ENCODE measurements around the gene TSG101. TPM values are rescaled to one million over a fixed set of nuclear protein-coding genes. Genes with fewer than 3 reads are reported as not detected.

The TSG101 gene
- total RNA-seq, 1 donor from 2014 or later = 45.7 TPM

DNA sequence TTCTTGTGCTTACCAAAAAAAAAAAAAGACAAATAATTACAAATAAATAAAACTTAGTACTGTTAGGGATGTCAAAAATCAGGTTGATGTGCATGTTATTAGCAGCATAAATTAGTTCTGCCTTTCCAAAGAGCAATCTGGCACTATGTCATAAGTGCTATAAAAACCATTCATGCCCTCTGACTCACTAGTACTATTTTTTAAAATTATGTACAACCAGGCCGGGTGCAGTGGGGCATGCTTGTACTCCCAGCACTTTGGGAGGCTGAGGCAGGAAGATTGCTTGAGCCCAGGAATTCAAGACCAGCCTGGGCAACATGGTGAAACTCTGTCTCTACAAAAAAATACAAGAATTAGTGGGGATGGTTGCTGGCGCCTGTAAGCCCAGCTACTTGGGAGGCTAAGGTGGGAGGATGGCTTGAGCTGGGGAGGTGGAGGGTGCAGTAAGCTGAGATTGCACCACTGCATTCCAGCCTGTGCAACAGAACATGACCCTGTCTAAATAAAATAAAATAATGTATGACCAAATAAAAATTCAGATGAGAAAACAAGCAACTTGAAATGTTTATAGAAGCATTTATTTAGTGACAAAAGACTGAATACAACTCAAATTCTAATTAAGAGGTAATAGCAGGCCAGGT lies 36.5 kb upstream of the TSG101 start:
- Mint-ChIP-seq H3K27me3 (ENCODE audit: low read depth) (no peaks in the 10 kb centered on the region), H3K4me1 (no peaks in the 10 kb centered on the region), H3K27ac (no peak overlapping the region), H3K4me3 (no peak overlapping the region), H3K9me3 (no peaks in the 10 kb centered on the region), H3K36me3 (peaks cover 2% of the 10 kb centered on the region)
- DNase-seq (ENCODE audit: low spot score in 2 of 2, unreplicated experiment in 2 of 2) = no peak
- TF ChIP-seq, protein P1, sequence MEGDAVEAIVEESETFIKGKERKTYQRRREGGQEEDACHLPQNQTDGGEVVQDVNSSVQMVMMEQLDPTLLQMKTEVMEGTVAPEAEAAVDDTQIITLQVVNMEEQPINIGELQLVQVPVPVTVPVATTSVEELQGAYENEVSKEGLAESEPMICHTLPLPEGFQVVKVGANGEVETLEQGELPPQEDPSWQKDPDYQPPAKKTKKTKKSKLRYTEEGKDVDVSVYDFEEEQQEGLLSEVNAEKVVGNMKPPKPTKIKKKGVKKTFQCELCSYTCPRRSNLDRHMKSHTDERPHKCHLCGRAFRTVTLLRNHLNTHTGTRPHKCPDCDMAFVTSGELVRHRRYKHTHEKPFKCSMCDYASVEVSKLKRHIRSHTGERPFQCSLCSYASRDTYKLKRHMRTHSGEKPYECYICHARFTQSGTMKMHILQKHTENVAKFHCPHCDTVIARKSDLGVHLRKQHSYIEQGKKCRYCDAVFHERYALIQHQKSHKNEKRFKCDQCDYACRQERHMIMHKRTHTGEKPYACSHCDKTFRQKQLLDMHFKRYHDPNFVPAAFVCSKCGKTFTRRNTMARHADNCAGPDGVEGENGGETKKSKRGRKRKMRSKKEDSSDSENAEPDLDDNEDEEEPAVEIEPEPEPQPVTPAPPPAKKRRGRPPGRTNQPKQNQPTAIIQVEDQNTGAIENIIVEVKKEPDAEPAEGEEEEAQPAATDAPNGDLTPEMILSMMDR (IDR thresholded peaks at IDR 0.05; ENCODE audit: unreplicated experiment) = no peak

DNA sequence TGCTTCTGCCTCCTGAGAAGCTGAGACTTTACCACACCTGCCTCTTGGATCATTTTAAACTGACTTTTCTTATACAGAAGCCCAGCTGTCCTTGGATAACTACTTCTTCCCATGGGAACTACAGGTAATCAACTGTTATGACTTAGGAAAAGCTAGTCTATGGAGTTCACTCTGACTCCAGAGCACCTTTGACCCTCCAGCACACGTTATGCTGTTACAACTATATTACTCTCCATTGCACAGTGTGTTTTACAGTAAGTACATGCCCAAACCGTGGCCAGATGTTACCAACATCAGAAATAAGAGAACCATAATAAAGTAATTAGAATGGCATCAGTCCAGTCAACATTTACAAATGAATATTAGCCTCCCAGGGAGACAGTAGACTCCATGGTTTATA lies 21.3 kb upstream of the TSG101 start:
- H3K9me3 Mint-ChIP-seq = no peaks in the 10 kb centered on the region
- TF ChIP-seq, protein P1 (IDR thresholded peaks at IDR 0.05; ENCODE audit: unreplicated experiment) = no peak
- DNase-seq (ENCODE audit: low spot score in 2 of 2, unreplicated experiment in 2 of 2) = no peak
- peaks cover 14% of the 10 kb centered on the region for H3K36me3 Mint-ChIP-seq
- no peaks in the 10 kb centered on the region for H3K27me3 Mint-ChIP-seq (ENCODE audit: low read depth)
- H3K4me3 Mint-ChIP-seq = no peak overlapping the region
- no peaks in the 10 kb centered on the region for H3K4me1 Mint-ChIP-seq
- H3K27ac Mint-ChIP-seq = no peak overlapping the region

DNA sequence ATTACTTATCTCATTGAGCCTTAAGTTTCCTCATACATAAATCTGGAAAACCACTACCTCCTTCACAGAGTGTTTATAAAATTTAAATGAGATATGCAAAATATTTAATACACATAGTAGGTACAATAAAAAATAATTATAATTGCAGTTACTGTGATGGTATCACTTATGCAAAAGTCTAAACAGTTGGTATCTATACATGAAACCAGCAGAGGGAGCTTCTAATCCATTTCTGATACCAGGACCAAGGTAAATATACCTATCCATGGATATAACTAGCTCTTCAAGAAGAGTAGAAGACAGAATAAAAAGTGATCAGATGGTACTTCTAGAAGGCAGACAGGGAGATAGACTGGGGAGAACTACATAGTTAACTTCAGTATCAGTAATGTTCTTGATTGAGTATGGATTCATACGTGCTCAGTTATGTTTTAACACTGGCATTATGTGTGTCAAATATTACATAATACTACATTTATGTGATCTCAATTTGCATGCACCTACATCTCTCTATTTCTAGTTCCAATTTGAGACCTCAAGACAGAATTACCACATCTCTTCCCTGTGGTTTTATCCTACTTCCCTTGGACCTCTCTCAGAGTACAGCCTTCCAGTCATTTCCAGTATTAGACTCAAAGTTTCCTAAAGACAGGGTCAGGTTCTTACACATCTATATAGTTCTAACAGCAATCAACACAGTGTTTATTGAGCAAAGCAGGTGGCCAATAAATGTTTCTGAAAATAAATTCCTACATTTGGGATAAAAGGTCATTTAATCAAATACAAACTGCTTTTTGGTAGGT lies 13.7 kb upstream of the TSG101 start:
- Mint-ChIP-seq H3K9me3 (no peaks in the 10 kb centered on the region), H3K36me3 (peaks cover 10% of the 10 kb centered on the region)
- no peak for DNase-seq (ENCODE audit: low spot score in 2 of 2, unreplicated experiment in 2 of 2)

DNA sequence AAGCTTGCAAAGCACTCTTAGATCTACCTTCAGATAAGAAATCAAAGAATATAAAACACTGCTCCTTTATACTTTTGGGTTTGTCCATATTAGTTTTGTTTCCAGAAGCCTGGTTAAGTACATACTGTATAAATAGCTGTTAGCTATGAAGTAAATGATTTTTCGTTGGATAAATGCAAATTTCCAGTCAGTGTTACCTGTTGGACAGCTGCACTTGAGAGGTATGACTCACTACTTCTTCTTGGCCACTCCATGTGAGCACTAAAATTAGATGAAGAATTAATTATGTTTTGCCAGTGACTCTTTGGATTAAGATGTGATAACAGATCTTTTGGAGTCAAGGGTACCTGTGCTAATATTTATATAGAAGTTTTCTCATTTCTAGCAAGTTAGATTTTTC lies 9.5 kb upstream of the TSG101 start:
- Mint-ChIP-seq H3K27ac (no peak overlapping the region), H3K4me3 (no peak overlapping the region), H3K9me3 (no peaks in the 10 kb centered on the region), H3K4me1 (no peaks in the 10 kb centered on the region), H3K36me3 (peaks cover 2% of the 10 kb centered on the region), H3K27me3 (ENCODE audit: low read depth) (no peaks in the 10 kb centered on the region)
- no peak for DNase-seq (ENCODE audit: low spot score in 2 of 2, unreplicated experiment in 2 of 2)
- TF ChIP-seq, protein P1 (IDR thresholded peaks at IDR 0.05; ENCODE audit: unreplicated experiment) = no peak

More for the DNA sequence above, 13.7 kb upstream of the TSG101 start:
- Mint-ChIP-seq H3K4me1 (no peaks in the 10 kb centered on the region), H3K27me3 (ENCODE audit: low read depth) (no peaks in the 10 kb centered on the region), H3K4me3 (no peak overlapping the region), H3K27ac (no peak overlapping the region)
- TF ChIP-seq, protein P1 (IDR thresholded peaks at IDR 0.05; ENCODE audit: unreplicated experiment) = no peak

DNA sequence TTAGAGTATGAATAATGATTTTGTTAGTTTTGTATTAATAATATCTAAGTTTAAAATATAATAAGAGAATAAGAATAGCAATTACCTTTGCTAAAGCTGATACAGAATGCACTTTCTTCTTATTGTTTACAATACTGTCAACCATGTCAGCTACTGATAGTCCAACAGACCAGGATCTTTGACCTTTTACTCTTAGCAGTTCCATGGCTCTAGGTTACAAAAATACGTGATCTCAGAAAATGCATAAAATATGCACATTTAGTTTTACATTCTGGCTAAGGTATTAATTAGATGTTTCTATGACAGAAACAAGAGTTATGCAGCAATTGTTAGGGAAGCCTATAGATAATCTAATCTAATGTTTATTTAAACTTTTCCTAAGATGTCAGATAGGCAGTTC lies 7.5 kb upstream of the TSG101 start:
- Mint-ChIP-seq H3K36me3 (peaks cover 2% of the 10 kb centered on the region), H3K4me1 (no peaks in the 10 kb centered on the region), H3K27ac (no peak overlapping the region), H3K9me3 (no peaks in the 10 kb centered on the region), H3K27me3 (ENCODE audit: low read depth) (no peaks in the 10 kb centered on the region), H3K4me3 (no peak overlapping the region)
- no peak for DNase-seq (ENCODE audit: low spot score in 2 of 2, unreplicated experiment in 2 of 2)
- TF ChIP-seq, protein P1 (IDR thresholded peaks at IDR 0.05; ENCODE audit: unreplicated experiment) = no peak
